A549 (cell line): ENCODE measurements around the gene KRT81. TPM values are rescaled to one million over a fixed set of nuclear protein-coding genes. Genes with fewer than 3 reads are reported as not detected.

ENCODE experiments used
- ATAC-seq, 2 experiments: fragments of 200-7000 bp in 1 of 2; fragments of >200 bp in 1 of 2; cut with Nextera tagmentation in 1 of 2; cut with Tn5 transposase in 1 of 2; 3 replicates each; pipeline versions ENCODE4 v1.8.0 to v1.9.1; 2018 to 2020; ENCODE audit warnings: mild to moderate bottlenecking in 1 of 2, moderate library complexity in 1 of 2
- CTCF ChIA-PET: fragments of 300-600 bp; sonication (Branson Sonifier 250); formaldehyde crosslinking; extraction: SDS; loops from one replicate; lab custom pipeline; 2021; ENCODE audit warnings: antibody characterized with exemption, inconsistent platforms; lab: Yijun Ruan, JAX
- POLR2A ChIA-PET: fragments of 350-600 bp; formaldehyde crosslinking; extraction: SDS; loops from one replicate; lab custom pipeline; 2021; ENCODE audit warnings: antibody characterized with exemption, inconsistent platforms; lab: Yijun Ruan, JAX
- DNase-seq, 2 experiments: peaks; one replicate each; pipeline versions ENCODE4 v3.0.0 to v3.0.0-alpha.2; 2011 to 2016; ENCODE audit warnings: low read depth in 1 of 2, low spot score in 1 of 2
- FAIRE-seq: peaks from 2 replicates; lab custom pipeline; 2011; peaks lifted over from hg19 to GRCh38; lab: Jason Lieb, UNC
- H3K27ac ChIP-seq, 2 experiments: fragments of >200 bp; sonication (Bioruptor Twin); formaldehyde crosslinking; 3 replicates each; pipeline ENCODE4 v1.5.1; 2016 to 2017
- H3K4me1 ChIP-seq: fragments of >200 bp; sonication (Bioruptor Twin); formaldehyde crosslinking; 3 replicates; pipeline ENCODE4 v1.6.1; 2016
- H3K4me2 ChIP-seq: fragments of >200 bp; sonication (Bioruptor Twin); formaldehyde crosslinking; 3 replicates; pipeline ENCODE4 v1.6.1; 2016
- H3K4me3 ChIP-seq: fragments of >200 bp; sonication (Bioruptor Twin); formaldehyde crosslinking; 3 replicates; pipeline ENCODE4 v1.5.1; 2016
- H3K9me3 ChIP-seq: fragments of >200 bp; sonication (Bioruptor Twin); formaldehyde crosslinking; 3 replicates; pipeline ENCODE4 v1.6.1; 2016
- BCL3 ChIP-seq: fragments of >200 bp; sonication (Bioruptor Twin); formaldehyde crosslinking; IDR thresholded peaks from 3 replicates; pipeline ENCODE4 v1.6.1; 2016
- BHLHE40 ChIP-seq: IDR thresholded peaks from 2 replicates; pipeline ENCODE4 v1.6.1; 2012; ENCODE audit warnings: low read depth, low read length, inconsistent platforms
- CBX2 ChIP-seq: fragments of 200-600 bp; sonication (generic); IDR thresholded peaks from 2 replicates; pipeline ENCODE4 v1.6.1; 2016; ENCODE audit warnings: low read depth, mild to moderate bottlenecking, borderline replicate concordance
- CBX8 ChIP-seq: fragments of 200-600 bp; sonication (generic); IDR thresholded peaks from 2 replicates; pipeline ENCODE4 v1.6.1; 2016
- CHD2 ChIP-seq: fragments of 150-350 bp; IDR thresholded peaks from 2 replicates; pipeline ENCODE4 v1.6.1; 2014; ENCODE audit warnings: low read length; ENCODE audit not compliant: partially characterized antibody
- CTCF ChIP-seq: fragments of >200 bp; sonication (Bioruptor Twin); formaldehyde crosslinking; IDR thresholded peaks from 3 replicates; pipeline ENCODE4 v1.5.1; 2016
- EHF ChIP-seq: fragments of 250-450 bp; sonication (Bioruptor Pico); IDR thresholded peaks from 2 replicates; pipeline ENCODE4 v1.5.0; 2020; ENCODE audit warnings: mild to moderate bottlenecking
- EHMT2 ChIP-seq: fragments of 200-600 bp; sonication (generic); IDR thresholded peaks from 2 replicates; pipeline ENCODE4 v1.6.1; 2016; ENCODE audit warnings: antibody characterized with exemption, low read depth, mild to moderate bottlenecking, moderate library complexity
- ESRRA ChIP-seq: fragments of 150-350 bp; IDR thresholded peaks from 2 replicates; pipeline ENCODE4 v1.6.1; 2014; ENCODE audit warnings: mild to moderate bottlenecking, low read length, borderline replicate concordance
- FOSB ChIP-seq: fragments of 250-450 bp; sonication (Bioruptor Pico); IDR thresholded peaks from 2 replicates; pipeline ENCODE4 v1.5.0; 2020; ENCODE audit warnings: mild to moderate bottlenecking, moderate library complexity
- FOSL2 ChIP-seq, 2 experiments: fragments of 450-650 bp in 1 of 2; fragments of >200 bp in 1 of 2; sonication (Bioruptor Twin) in 1 of 2; formaldehyde crosslinking; IDR thresholded peaks; 2 replicates each; pipeline versions ENCODE4 v1.5.0 to v1.6.1; 2016 to 2020; ENCODE audit warnings: mild to moderate bottlenecking in 1 of 2, moderate library complexity in 1 of 2
- HDAC2 ChIP-seq: fragments of 200-600 bp; sonication (generic); IDR thresholded peaks from 2 replicates; pipeline ENCODE4 v1.6.1; 2016
- HES2 ChIP-seq: fragments of >200 bp; sonication (Bioruptor Twin); formaldehyde crosslinking; IDR thresholded peaks from 2 replicates; pipeline ENCODE4 v1.6.1; 2016
- HOXB13 ChIP-seq: fragments of 250-450 bp; sonication (Bioruptor Pico); IDR thresholded peaks from 2 replicates; pipeline ENCODE4 v1.5.0; 2020; ENCODE audit warnings: low read depth, mild to moderate bottlenecking, moderate library complexity
- JUN ChIP-seq, 2 experiments: fragments of >200 bp; sonication (Bioruptor Twin); formaldehyde crosslinking; IDR thresholded peaks; 2 replicates in 1 of 2; 3 replicates in 1 of 2; pipeline ENCODE4 v1.6.1; 2016 to 2017
- MAFK ChIP-seq: fragments of 450-650 bp; IDR thresholded peaks from 2 replicates; pipeline ENCODE4 v1.6.1; 2014; ENCODE audit not compliant: partially characterized antibody
- MAZ ChIP-seq: fragments of 150-350 bp; IDR thresholded peaks from 2 replicates; pipeline ENCODE4 v1.6.1; 2014; ENCODE audit warnings: antibody characterized with exemption, low read depth, low read length, borderline replicate concordance
- MYC ChIP-seq: IDR thresholded peaks from 2 replicates; pipeline ENCODE4 v1.6.1; 2012; ENCODE audit warnings: mild to moderate bottlenecking, inconsistent platforms, low read length, improper control_type of control experiment, borderline replicate concordance
- NPAS2 ChIP-seq: fragments of 250-450 bp; sonication (Bioruptor Pico); IDR thresholded peaks from 2 replicates; pipeline ENCODE4 v1.8.0; 2022; ENCODE audit warnings: mild to moderate bottlenecking, moderate library complexity, borderline replicate concordance
- NR3C1 ChIP-seq: fragments of >200 bp; sonication (Bioruptor Twin); formaldehyde crosslinking; IDR thresholded peaks from 3 replicates; pipeline ENCODE4 v1.6.1; 2017
- RFX5 ChIP-seq: fragments of 450-650 bp; IDR thresholded peaks from 2 replicates; pipeline ENCODE4 v1.7.1; 2014; ENCODE audit warnings: antibody characterized with exemption, mild to moderate bottlenecking, moderate library complexity
- RNF2 ChIP-seq: fragments of 200-600 bp; sonication (generic); IDR thresholded peaks from 2 replicates; pipeline ENCODE4 v1.6.1; 2016; ENCODE audit warnings: low read depth, mild to moderate bottlenecking, antibody characterized with exemption, moderate library complexity, borderline replicate concordance
- SREBF2 ChIP-seq: fragments of 450-650 bp; IDR thresholded peaks from 2 replicates; pipeline ENCODE4 v1.6.1; 2014; ENCODE audit warnings: mild to moderate bottlenecking, moderate library complexity
- TFCP2L1 ChIP-seq: fragments of 250-450 bp; sonication (Bioruptor Pico); IDR thresholded peaks from 2 replicates; pipeline ENCODE4 v1.5.0; 2021; ENCODE audit warnings: mild to moderate bottlenecking
- TP53 ChIP-seq: fragments of 250-450 bp; sonication (Bioruptor Pico); IDR thresholded peaks from 2 replicates; pipeline ENCODE4 v1.5.0; 2021; ENCODE audit warnings: mild to moderate bottlenecking, moderate library complexity
- ZFP36 ChIP-seq: fragments of 450-650 bp; IDR thresholded peaks from 2 replicates; pipeline ENCODE4 v1.6.1; 2014; ENCODE audit warnings: borderline replicate concordance; ENCODE audit not compliant: partially characterized antibody
- ZNF302 ChIP-seq: fragments of 250-450 bp; sonication (Bioruptor Pico); IDR thresholded peaks from 2 replicates; pipeline ENCODE4 v1.9.0; 2021; ENCODE audit warnings: inconsistent platforms, mild to moderate bottlenecking, moderate library complexity
- WGBS: methylation state at CpG from one replicate; pipeline ENCODE4 v1.1.6; 2017; ENCODE audit errors: missing lambda C conversion rate; 5-methylcytosine and 5-hydroxymethylcytosine counted together
- polyA plus RNA-seq, 4 experiments: library from polyadenylated mRNA; depleted of rRNA in 3 of 4; stranded (reverse); fragments of >200 nt; fragmentation: RNase III in 1 of 4; extraction: RNeasy Plus Mini Kit Qiagen cat#74134 plus additional on column Dnase treatment in 1 of 4; gene quantifications; 2 replicates in 3 of 4; 3 replicates in 1 of 4; pipeline ENCODE4 v1.2.3, GENCODE V29; 2011 to 2017
- TF ChIP-seq, protein P1 (sequence below): fragments of 450-650 bp; IDR thresholded peaks from 2 replicates; pipeline ENCODE4 v1.6.1; 2014; ENCODE audit warnings: antibody characterized with exemption
- TF ChIP-seq, protein P2 (sequence below): IDR thresholded peaks from 2 replicates; pipeline ENCODE4 v1.6.1; 2012
- TF ChIP-seq, protein P3 (sequence below): IDR thresholded peaks from 2 replicates; pipeline ENCODE4 v1.6.1; 2012; ENCODE audit warnings: low read depth, borderline replicate concordance

The KRT81 gene
- polyA plus RNA-seq, 2 of the 4 experiments (the other 2 are of a cell fraction) = 1,799 to 3,643 TPM

DNA sequence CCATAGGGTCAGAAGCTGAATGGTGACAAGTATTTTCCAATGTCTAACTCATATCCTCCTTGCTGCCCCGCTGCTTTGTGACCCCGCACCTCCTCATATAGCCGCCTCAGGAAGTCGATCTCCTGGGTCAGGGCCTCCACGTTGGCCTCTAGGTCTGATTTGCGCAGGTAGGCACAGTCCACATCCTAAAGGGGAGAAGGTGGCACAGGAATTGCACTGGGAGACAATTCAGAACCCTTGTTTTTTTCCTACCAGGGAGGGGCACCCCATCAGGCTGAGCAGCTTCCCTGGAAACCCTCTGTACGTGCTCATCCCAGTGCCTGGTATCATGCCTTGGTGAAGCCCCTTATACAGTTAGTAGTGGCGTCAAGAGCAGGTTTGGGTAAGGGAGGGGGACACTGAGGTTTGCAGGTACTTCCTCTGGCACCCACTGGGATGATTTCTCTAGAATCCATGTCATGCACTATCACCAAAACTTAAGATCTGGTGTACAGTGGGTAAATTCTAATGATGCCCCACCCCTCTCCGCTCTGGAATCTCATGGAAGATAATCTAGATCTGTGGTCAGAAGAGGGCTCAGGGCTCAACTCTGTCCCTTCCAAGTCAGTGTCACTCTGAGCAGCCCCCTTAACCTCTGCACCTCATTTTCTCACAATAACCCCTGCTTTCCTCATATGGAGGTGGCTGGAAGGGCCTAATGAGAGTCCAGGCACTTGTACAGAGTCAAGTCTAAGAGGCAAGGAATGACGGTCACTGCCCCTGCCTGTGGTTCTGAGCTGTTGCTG is 37.0 kb downstream of the KRT81 start (continued):
- TF ChIP-seq CTCF = no peak
- TF ChIP-seq NPAS2 (CRISPR knock-in tag) = no peak
- no peak for TF ChIP-seq ZFP36
- TF ChIP-seq ZNF302 (CRISPR knock-in tag) = no peak
- TF ChIP-seq HDAC2 = no peak
- no peak for TF ChIP-seq MYC
- no peak; the same call in 1 of the 2 replicates for TF ChIP-seq ESRRA
- peak; percentile 38 for TF ChIP-seq EHF (CRISPR knock-in tag)
- TF ChIP-seq, protein P1, sequence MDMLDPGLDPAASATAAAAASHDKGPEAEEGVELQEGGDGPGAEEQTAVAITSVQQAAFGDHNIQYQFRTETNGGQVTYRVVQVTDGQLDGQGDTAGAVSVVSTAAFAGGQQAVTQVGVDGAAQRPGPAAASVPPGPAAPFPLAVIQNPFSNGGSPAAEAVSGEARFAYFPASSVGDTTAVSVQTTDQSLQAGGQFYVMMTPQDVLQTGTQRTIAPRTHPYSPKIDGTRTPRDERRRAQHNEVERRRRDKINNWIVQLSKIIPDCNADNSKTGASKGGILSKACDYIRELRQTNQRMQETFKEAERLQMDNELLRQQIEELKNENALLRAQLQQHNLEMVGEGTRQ = no peak
- TF ChIP-seq, all 56 proteins: peak for 11

DNA sequence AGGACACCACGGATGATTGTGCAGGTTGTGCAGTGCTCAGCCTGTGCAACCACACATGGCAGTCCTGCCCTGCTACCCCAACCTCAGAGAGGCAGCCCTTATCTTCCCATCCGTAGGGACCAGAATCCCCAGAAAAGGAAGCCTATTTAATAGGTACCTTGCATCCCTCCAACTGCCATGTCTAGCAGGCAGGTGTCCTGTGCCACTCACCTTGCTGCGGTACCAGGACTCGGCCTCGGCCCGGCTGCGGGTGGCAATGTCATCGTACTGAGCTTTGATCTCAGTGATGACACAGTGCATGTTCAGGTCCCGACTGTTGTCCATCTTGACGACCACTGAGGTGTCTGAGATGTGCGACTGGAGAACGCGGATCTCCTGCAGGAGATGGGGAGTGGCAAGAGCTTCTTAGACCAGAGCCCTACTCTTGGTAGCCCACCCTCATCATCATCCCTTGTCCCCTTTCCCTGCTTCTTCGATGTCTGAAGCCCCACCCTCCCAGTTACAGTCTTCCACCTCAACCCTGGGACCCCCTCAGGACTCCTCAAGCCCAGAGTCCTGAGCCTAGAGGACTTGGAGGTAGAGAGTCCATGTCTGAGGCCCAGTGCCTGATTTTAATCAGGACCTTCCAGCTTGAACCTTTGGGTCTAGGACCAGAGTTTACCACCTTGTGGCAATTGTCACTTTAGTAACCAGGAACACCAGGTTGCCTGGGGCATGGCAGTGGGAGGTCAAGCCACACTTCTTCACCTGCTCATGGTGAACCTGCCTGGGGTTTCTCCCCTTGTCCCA is 37.7 kb downstream of the KRT81 start:
- peaks cover 75% of the 10 kb centered on the region for H3K4me1 ChIP-seq
- H3K4me3 ChIP-seq = no peak overlapping the region
- no peaks in the 10 kb centered on the region for H3K9me3 ChIP-seq
- 56% methylated on average over 14 of the region's 14 CpGs for WGBS
- ChIA-PET CTCF (interaction anchor here (0.6 to 14.8 kb wide), 20 partner anchors 9 to 626 kb away, joined by 3 to 321 read pairs (median 6); partner anchors contain the start of genes KRT7 and KRT86), POLR2A (interaction anchor here (0.5 to 18.5 kb wide), 11 partner anchors 9 to 626 kb away, joined by 3 to 383 read pairs (median 3); partner anchors contain the start of gene KRT86)
- FAIRE-seq (peak; percentile 39), DNase-seq (peak in 1 of 2 experiments; percentile 82), ATAC-seq (peak in 1 of 2 experiments; percentile 4; a peak in 3 of 6 replicates)
- peak overlapping the region; percentile 69 to 97 for H3K27ac ChIP-seq
- no peak overlapping the region for H3K4me2 ChIP-seq
- TF ChIP-seq MYC = no peak
- TF ChIP-seq FOSB = peak; percentile 96
- no peak for TF ChIP-seq EHMT2
- TF ChIP-seq SREBF2 = no peak
- TF ChIP-seq CHD2 = no peak
- no peak for TF ChIP-seq ZFP36
- TF ChIP-seq BCL3 = peak; percentile 3; the same call in 1 of the 3 replicates
- TF ChIP-seq, protein P2, sequence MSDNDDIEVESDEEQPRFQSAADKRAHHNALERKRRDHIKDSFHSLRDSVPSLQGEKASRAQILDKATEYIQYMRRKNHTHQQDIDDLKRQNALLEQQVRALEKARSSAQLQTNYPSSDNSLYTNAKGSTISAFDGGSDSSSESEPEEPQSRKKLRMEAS = peak; percentile 16
- no peak for TF ChIP-seq HES2
- TF ChIP-seq NPAS2 (CRISPR knock-in tag) = no peak
- TF ChIP-seq MAFK = no peak
- no peak for TF ChIP-seq FOSL2 (IDR thresholded peaks at IDR 0.05)
- 0 out of 2 replicates have a peak, but pooled peaks have one; percentile 22 for TF ChIP-seq FOSL2 (CRISPR knock-in tag; IDR thresholded peaks at IDR 0.05)
- no peak for TF ChIP-seq MAZ
- TF ChIP-seq, protein P1 = no peak
- TF ChIP-seq NR3C1 = no peak
- TF ChIP-seq CBX8 = no peak
- TF ChIP-seq JUN (IDR thresholded peaks at IDR 0.05) = peak; percentile 18 to 65; a peak in 3 of 5 replicates
- TF ChIP-seq TFCP2L1 (CRISPR knock-in tag) = peak; percentile 77
- no peak for TF ChIP-seq CBX2
- TF ChIP-seq HOXB13 = no peak
- no peak for TF ChIP-seq HDAC2
- TF ChIP-seq BHLHE40 = no peak
- TF ChIP-seq RNF2 = no peak
- no peak for TF ChIP-seq RFX5
- TF ChIP-seq, protein P3, sequence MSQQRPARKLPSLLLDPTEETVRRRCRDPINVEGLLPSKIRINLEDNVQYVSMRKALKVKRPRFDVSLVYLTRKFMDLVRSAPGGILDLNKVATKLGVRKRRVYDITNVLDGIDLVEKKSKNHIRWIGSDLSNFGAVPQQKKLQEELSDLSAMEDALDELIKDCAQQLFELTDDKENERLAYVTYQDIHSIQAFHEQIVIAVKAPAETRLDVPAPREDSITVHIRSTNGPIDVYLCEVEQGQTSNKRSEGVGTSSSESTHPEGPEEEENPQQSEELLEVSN = no peak
- TF ChIP-seq TP53 (CRISPR knock-in tag) = peak; percentile 75; the same call in 1 of the 2 replicates
